DMS 273 (cell line): ENCODE data around the gene MAPK8.
"Not testable (repeated sequence)": the region's sequence is repeated elsewhere in the genome, so short reads cannot be mapped to it uniquely, and the experiment has no call there.

Experiments
- DNase-seq: peaks from one replicate; lab custom pipeline; 2025; ENCODE audit not compliant: unreplicated experiment; lab: John Stamatoyannopoulos, UW

MAPK8 gene

GRCh38 chr10:48306265-48306869, at the start of gene MAPK8:
TSS of gene MAPK8 (plus strand) at chr10:48306677. CDS start at chr10:48401661, 94,984 bp downstream.
- DNase-seq = peak; percentile 94

GRCh38 chr10:48257407-48257961, 49.0 kb upstream of the MAPK8 start:
- no peak for DNase-seq

- DNase-seq = no peak
Measured at GRCh38 chr10:48258105-48258504, 48.4 kb upstream of the MAPK8 start.

- no peak for DNase-seq
Measured at GRCh38 chr10:48266528-48266927, 39.9 kb upstream of the MAPK8 start.

GRCh38 chr10:48271047-48271730, 35.3 kb upstream of the MAPK8 start:
- DNase-seq = no peak

GRCh38 chr10:48272682-48273081, 33.8 kb upstream of the MAPK8 start:
- DNase-seq = no peak

- no peak for DNase-seq
Measured at GRCh38 chr10:48273741-48274140, 32.7 kb upstream of the MAPK8 start.

GRCh38 chr10:48274636-48275035, 31.8 kb upstream of the MAPK8 start, which contains the start of gene FRMPD2:
TSS of gene FRMPD2 (minus strand) at chr10:48274696. CDS start at chr10:48274567, 129 bp downstream.
- DNase-seq = no peak

- DNase-seq = no peak
Measured at GRCh38 chr10:48277093-48277492, 29.4 kb upstream of the MAPK8 start.

- no peak for DNase-seq
Measured at GRCh38 chr10:48279081-48279751, 27.3 kb upstream of the MAPK8 start.

- not testable (repeated sequence) for DNase-seq
Measured at GRCh38 chr10:48281697-48282096, 24.8 kb upstream of the MAPK8 start.

GRCh38 chr10:48282829-48283228, 23.6 kb upstream of the MAPK8 start:
- DNase-seq = no peak

- DNase-seq = peak; percentile 19
Measured at GRCh38 chr10:48284002-48284546, 22.4 kb upstream of the MAPK8 start.

- DNase-seq = no peak
Measured at GRCh38 chr10:48284811-48285210, 21.7 kb upstream of the MAPK8 start.

GRCh38 chr10:48285710-48286109, 20.8 kb upstream of the MAPK8 start:
- DNase-seq = no peak

- DNase-seq = no peak
Measured at GRCh38 chr10:48286356-48286755, 20.1 kb upstream of the MAPK8 start.

- peak; percentile 79 for DNase-seq
Measured at GRCh38 chr10:48287417-48288391, 18.8 kb upstream of the MAPK8 start.

- DNase-seq = no peak
Measured at GRCh38 chr10:48288661-48289060, 17.8 kb upstream of the MAPK8 start.

GRCh38 chr10:48289501-48290238, 16.8 kb upstream of the MAPK8 start:
- DNase-seq = peak; percentile 74

GRCh38 chr10:48290286-48290685, 16.2 kb upstream of the MAPK8 start:
- DNase-seq = no peak
